Liver (tissue), 9 donors: Measurements from ENCODE around the gene CBX5. TPM values are rescaled to one million over a fixed set of nuclear protein-coding genes. Genes with fewer than 3 reads are reported as not detected.

Source experiments
- DNase-seq: peaks from one replicate; pipeline ENCODE4 v3.0.0-alpha.2; 2017; ENCODE audit warnings: low spot score
- H3K27ac ChIP-seq, 2 donors: one replicate each; pipeline ENCODE4 v1.7.0; 2013; ENCODE audit warnings: inconsistent platforms in 2 of 2, low read length in 2 of 2, control low read depth in 1 of 2, low read depth in 1 of 2, mild to moderate bottlenecking in 1 of 2
- H3K27me3 ChIP-seq, 4 donors: one replicate each; pipeline versions ENCODE4 v1.6.1 to v1.7.0; 2013; ENCODE audit warnings: low read length in 3 of 4, inconsistent platforms in 1 of 4, mild to moderate bottlenecking in 1 of 4, moderate library complexity in 1 of 4; ENCODE audit not compliant: control insufficient read depth in 4 of 4, insufficient read depth in 4 of 4
- H3K36me3 ChIP-seq, 4 donors: one replicate each; pipeline versions ENCODE4 v1.6.1 to v1.7.0; 2013; ENCODE audit warnings: low read length in 3 of 4, mild to moderate bottlenecking in 3 of 4, low read depth in 1 of 4, moderate library complexity in 1 of 4; ENCODE audit not compliant: control insufficient read depth in 4 of 4, insufficient read depth in 3 of 4
- H3K4me1 ChIP-seq, 4 donors: one replicate each; pipeline versions ENCODE4 v1.6.1 to v1.7.0; 2013; ENCODE audit warnings: low read length in 3 of 4, mild to moderate bottlenecking in 3 of 4, moderate library complexity in 1 of 4; ENCODE audit not compliant: control insufficient read depth in 4 of 4, insufficient read depth in 4 of 4
- H3K4me3 ChIP-seq, 3 donors: one replicate each; pipeline versions ENCODE4 v1.6.1 to v1.7.0; 2013; ENCODE audit warnings: low read length in 3 of 3, control low read depth in 1 of 3, low read depth in 1 of 3, mild to moderate bottlenecking in 1 of 3
- H3K9ac ChIP-seq, 2 donors: one replicate each; pipeline ENCODE4 v1.7.0; 2013; ENCODE audit warnings: low read length in 2 of 2, mild to moderate bottlenecking in 2 of 2, moderate library complexity in 2 of 2, control low read depth in 1 of 2, low read depth in 1 of 2
- H3K9me3 ChIP-seq, 4 donors: one replicate each; pipeline versions ENCODE4 v1.6.1 to v1.7.0; 2013; ENCODE audit warnings: low read length in 3 of 4; ENCODE audit not compliant: control insufficient read depth in 4 of 4
- EGR1 ChIP-seq, 2 donors: IDR thresholded peaks; 2 replicates each; pipeline ENCODE4 v1.6.1; 2016 to 2018; ENCODE audit warnings: antibody characterized with exemption in 2 of 2, low read depth in 2 of 2
- FOXA1 ChIP-seq: IDR thresholded peaks from 2 replicates; pipeline ENCODE4 v1.6.1; 2016; ENCODE audit warnings: antibody characterized with exemption
- FOXA2 ChIP-seq: IDR thresholded peaks from 2 replicates; pipeline ENCODE4 v1.6.1; 2016; ENCODE audit warnings: antibody characterized with exemption
- GABPA ChIP-seq, 2 donors: IDR thresholded peaks in 1 of 2; conservative IDR thresholded peaks in 1 of 2; 2 replicates each; pipeline ENCODE4 v1.6.1; 2016; ENCODE audit warnings: antibody characterized with exemption in 2 of 2, mild to moderate bottlenecking in 1 of 2, moderate library complexity in 1 of 2
- HNF4G ChIP-seq: IDR thresholded peaks from 2 replicates; pipeline ENCODE4 v1.6.1; 2016; ENCODE audit warnings: antibody characterized with exemption
- JUND ChIP-seq, 2 donors: IDR thresholded peaks; 2 replicates each; pipeline ENCODE4 v1.6.1; 2016; ENCODE audit warnings: antibody characterized with exemption in 2 of 2
- NR2F2 ChIP-seq: IDR thresholded peaks from 2 replicates; pipeline ENCODE4 v1.6.1; 2016; ENCODE audit warnings: antibody characterized with exemption
- RXRA ChIP-seq, 2 donors: IDR thresholded peaks; 2 replicates each; pipeline ENCODE4 v1.6.1; 2017 to 2018; ENCODE audit warnings: antibody characterized with exemption in 2 of 2, mild to moderate bottlenecking in 1 of 2
- SP1 ChIP-seq: IDR thresholded peaks from 2 replicates; pipeline ENCODE4 v1.6.1; 2018; ENCODE audit warnings: antibody characterized with exemption, mild to moderate bottlenecking
- YY1 ChIP-seq: IDR thresholded peaks from 2 replicates; pipeline ENCODE4 v1.6.1; 2016; ENCODE audit warnings: antibody characterized with exemption, mild to moderate bottlenecking
- WGBS: extraction: QIAGEN DNeasy Blood & Tissue Kit; methylation state at CpG from one replicate; pipeline ENCODE4 v1.1.7; 2013; 5-methylcytosine and 5-hydroxymethylcytosine counted together
- polyA plus RNA-seq, 2 donors: library from polyadenylated mRNA; stranded (reverse) in 1 of 2; unstranded in 1 of 2; fragments of 200-250 nt in 1 of 2; fragments of >200 nt in 1 of 2; fragmentation: Nextera tagmentation in 1 of 2; extraction: Ambion mirVana in 1 of 2; gene quantifications; one replicate each; pipeline versions ENCODE4 v1.2.1 to v1.2.3, GENCODE V29; 2013 to 2015
- total RNA-seq, 2 donors: library from RNA; depleted of rRNA; stranded (reverse); fragments of >200 nt; gene quantifications; one replicate each; pipeline ENCODE4 v1.2.3, GENCODE V29; 2014
- TF ChIP-seq, protein P1 (sequence below): IDR thresholded peaks from 2 replicates; pipeline ENCODE4 v1.6.1; 2016; ENCODE audit warnings: antibody characterized with exemption, mild to moderate bottlenecking
- TF ChIP-seq, protein P2 (sequence below): IDR thresholded peaks from 2 replicates; pipeline ENCODE4 v1.6.1; 2016; ENCODE audit warnings: antibody characterized with exemption
- TF ChIP-seq, protein P3 (sequence below): IDR thresholded peaks from 2 replicates; pipeline ENCODE4 v1.6.1; 2016; ENCODE audit warnings: antibody characterized with exemption
- TF ChIP-seq, protein P4 (sequence below): IDR thresholded peaks from 2 replicates; pipeline ENCODE4 v1.6.1; 2016; ENCODE audit warnings: antibody characterized with exemption
- donor health status: healthy.
- donor health status: healthy.
- donor health status: healthy.
- donor health status: healthy.
- donor health status: healthy.

CBX5 gene
- total and polyA plus RNA-seq, 4 donors, result 4.4 to 62.3 (median 12.6) TPM

DNA sequence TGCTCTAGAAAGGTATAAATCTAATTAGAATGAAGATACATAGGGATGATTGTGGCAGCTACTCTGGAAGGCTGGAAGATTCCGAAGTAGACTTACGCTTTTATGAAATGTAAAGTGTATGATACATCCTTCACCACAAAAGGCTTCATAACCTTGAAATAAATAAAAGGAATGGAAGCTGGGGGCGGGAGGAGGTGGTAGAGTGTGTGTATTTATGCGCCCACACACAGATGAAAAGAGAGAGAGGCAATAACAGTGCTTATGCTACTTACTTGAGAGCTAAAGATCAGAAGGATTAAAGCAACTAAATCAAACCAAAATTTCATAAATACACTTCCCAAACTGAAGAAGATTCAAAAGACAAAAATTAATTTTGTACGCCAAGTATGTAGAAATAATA lies 30.4 kb downstream of the CBX5 start:
- Histone ChIP-seq H3K27ac (no peak overlapping the region), H3K36me3 (peaks cover 2 to 6% (median 4%) of the 10 kb centered on the region in 4 donors), H3K27me3 (no peaks in the 10 kb centered on the region), H3K4me3 (no peak overlapping the region), H3K9me3 (no peaks in the 10 kb centered on the region), H3K4me1 (no peaks in the 10 kb centered on the region), H3K9ac (no peak overlapping the region)
- DNase-seq, result no peak
- TF ChIP-seq, protein P1, sequence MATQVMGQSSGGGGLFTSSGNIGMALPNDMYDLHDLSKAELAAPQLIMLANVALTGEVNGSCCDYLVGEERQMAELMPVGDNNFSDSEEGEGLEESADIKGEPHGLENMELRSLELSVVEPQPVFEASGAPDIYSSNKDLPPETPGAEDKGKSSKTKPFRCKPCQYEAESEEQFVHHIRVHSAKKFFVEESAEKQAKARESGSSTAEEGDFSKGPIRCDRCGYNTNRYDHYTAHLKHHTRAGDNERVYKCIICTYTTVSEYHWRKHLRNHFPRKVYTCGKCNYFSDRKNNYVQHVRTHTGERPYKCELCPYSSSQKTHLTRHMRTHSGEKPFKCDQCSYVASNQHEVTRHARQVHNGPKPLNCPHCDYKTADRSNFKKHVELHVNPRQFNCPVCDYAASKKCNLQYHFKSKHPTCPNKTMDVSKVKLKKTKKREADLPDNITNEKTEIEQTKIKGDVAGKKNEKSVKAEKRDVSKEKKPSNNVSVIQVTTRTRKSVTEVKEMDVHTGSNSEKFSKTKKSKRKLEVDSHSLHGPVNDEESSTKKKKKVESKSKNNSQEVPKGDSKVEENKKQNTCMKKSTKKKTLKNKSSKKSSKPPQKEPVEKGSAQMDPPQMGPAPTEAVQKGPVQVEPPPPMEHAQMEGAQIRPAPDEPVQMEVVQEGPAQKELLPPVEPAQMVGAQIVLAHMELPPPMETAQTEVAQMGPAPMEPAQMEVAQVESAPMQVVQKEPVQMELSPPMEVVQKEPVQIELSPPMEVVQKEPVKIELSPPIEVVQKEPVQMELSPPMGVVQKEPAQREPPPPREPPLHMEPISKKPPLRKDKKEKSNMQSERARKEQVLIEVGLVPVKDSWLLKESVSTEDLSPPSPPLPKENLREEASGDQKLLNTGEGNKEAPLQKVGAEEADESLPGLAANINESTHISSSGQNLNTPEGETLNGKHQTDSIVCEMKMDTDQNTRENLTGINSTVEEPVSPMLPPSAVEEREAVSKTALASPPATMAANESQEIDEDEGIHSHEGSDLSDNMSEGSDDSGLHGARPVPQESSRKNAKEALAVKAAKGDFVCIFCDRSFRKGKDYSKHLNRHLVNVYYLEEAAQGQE, result no peak
- TF ChIP-seq FOXA2 (no peak), EGR1 (IDR thresholded peaks at IDR 0.05; ENCODE audit: low read depth in 2 of 2) (no peak), YY1 (no peak), NR2F2 (no peak), SP1 (no peak), JUND (IDR thresholded peaks at IDR 0.05) (no peak)
- TF ChIP-seq, protein P2, sequence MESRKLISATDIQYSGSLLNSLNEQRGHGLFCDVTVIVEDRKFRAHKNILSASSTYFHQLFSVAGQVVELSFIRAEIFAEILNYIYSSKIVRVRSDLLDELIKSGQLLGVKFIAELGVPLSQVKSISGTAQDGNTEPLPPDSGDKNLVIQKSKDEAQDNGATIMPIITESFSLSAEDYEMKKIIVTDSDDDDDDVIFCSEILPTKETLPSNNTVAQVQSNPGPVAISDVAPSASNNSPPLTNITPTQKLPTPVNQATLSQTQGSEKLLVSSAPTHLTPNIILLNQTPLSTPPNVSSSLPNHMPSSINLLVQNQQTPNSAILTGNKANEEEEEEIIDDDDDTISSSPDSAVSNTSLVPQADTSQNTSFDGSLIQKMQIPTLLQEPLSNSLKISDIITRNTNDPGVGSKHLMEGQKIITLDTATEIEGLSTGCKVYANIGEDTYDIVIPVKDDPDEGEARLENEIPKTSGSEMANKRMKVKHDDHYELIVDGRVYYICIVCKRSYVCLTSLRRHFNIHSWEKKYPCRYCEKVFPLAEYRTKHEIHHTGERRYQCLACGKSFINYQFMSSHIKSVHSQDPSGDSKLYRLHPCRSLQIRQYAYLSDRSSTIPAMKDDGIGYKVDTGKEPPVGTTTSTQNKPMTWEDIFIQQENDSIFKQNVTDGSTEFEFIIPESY, result no peak
- TF ChIP-seq, protein P3, sequence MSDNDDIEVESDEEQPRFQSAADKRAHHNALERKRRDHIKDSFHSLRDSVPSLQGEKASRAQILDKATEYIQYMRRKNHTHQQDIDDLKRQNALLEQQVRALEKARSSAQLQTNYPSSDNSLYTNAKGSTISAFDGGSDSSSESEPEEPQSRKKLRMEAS, result no peak
- WGBS, result 97% methylated on average over 5 of the region's 5 CpGs

DNA sequence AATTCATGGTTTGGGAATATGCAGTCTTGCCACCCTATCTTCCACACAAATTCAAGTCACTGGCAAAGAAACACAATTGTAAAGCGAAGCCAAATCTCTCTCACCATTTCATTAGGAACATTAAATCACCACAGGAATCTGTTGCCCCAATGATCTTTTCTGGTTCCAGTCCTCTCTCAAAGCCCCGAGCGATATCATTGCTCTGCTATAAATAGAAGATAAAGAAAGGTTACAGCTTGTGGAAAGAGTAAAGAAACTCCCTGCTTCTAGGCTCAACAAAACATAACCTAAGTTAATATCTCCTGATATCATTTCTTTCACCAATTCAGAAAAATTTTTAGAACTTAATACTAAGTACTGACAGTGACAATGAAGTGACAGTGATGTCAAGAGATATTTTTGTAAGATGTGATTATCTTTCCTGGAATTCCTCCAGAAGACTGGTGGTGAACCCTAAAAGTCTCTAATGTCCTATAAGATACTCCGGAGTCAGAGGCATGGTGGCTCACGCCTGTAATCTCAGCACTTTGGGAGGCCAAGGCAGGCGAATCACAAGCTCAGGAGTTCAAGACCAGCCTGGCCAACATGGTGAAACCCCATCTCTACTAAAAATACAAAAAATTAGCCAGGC lies 33.8 kb downstream of the CBX5 start:
- Histone ChIP-seq H3K27me3 (no peaks in the 10 kb centered on the region), H3K4me1 (no peaks in the 10 kb centered on the region), H3K4me3 (no peak overlapping the region), H3K9ac (no peak overlapping the region), H3K36me3 (peaks cover 4 to 14% (median 10%) of the 10 kb centered on the region in 4 donors), H3K9me3 (no peaks in the 10 kb centered on the region), H3K27ac (no peak overlapping the region)
- 96% methylated on average over 6 of the region's 6 CpGs for WGBS
- TF ChIP-seq, protein P2, result no peak
- TF ChIP-seq RXRA (IDR thresholded peaks at IDR 0.05) (no peak), NR2F2 (no peak), HNF4G (no peak), FOXA1 (no peak), GABPA (IDR thresholded peaks at IDR 0.05 in 1 of 2, conservative IDR thresholded peaks at IDR 0.05 in 1 of 2) (no peak)
- TF ChIP-seq, protein P4, sequence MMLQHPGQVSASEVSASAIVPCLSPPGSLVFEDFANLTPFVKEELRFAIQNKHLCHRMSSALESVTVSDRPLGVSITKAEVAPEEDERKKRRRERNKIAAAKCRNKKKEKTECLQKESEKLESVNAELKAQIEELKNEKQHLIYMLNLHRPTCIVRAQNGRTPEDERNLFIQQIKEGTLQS, result no peak
- DNase-seq, result no peak
